Femur (tissue), 1 donor: ENCODE measurements around the gene PLPP3.

Experiments
- DNase-seq: peaks from one replicate; pipeline ENCODE4 v3.0.0-alpha.2; 2017

The PLPP3 gene

GRCh38 chr1:56517404-56518130 is 61.8 kb downstream of the PLPP3 start:
- no peak for DNase-seq

GRCh38 chr1:56516539-56517252 is 62.7 kb downstream of the PLPP3 start:
- no peak for DNase-seq

GRCh38 chr1:56515898-56516538 is 63.3 kb downstream of the PLPP3 start:
- no peak for DNase-seq

- no peak for DNase-seq
Measured at GRCh38 chr1:56512724-56513494, 66.5 kb downstream of the PLPP3 start.

GRCh38 chr1:56511766-56512165 is 67.6 kb downstream of the PLPP3 start:
- DNase-seq, result peak; percentile 9

- DNase-seq, result peak; percentile 6
Measured at GRCh38 chr1:56511364-56511763, 68.0 kb downstream of the PLPP3 start.

- DNase-seq, result no peak
Measured at GRCh38 chr1:56510642-56511021, 68.7 kb downstream of the PLPP3 start.

- peak; percentile 15 for DNase-seq
Measured at GRCh38 chr1:56509713-56510641, 69.4 kb downstream of the PLPP3 start.

- DNase-seq, result no peak
Measured at GRCh38 chr1:56508523-56508983, 70.8 kb downstream of the PLPP3 start.

GRCh38 chr1:56507925-56508522 is 71.3 kb downstream of the PLPP3 start:
- DNase-seq, result no peak

GRCh38 chr1:56506951-56507491 is 72.3 kb downstream of the PLPP3 start:
- no peak for DNase-seq

GRCh38 chr1:56505792-56506743 is 73.3 kb downstream of the PLPP3 start:
- peak; percentile 35 for DNase-seq

- DNase-seq, result no peak
Measured at GRCh38 chr1:56502700-56503245, 76.6 kb downstream of the PLPP3 start.

GRCh38 chr1:56501888-56502287 is 77.5 kb downstream of the PLPP3 start:
- no peak for DNase-seq

- no peak for DNase-seq
Measured at GRCh38 chr1:56501426-56501825, 77.9 kb downstream of the PLPP3 start.

- DNase-seq, result no peak
Measured at GRCh38 chr1:56496821-56497772, 82.3 kb downstream of the PLPP3 start.

- DNase-seq, result no peak
Measured at GRCh38 chr1:56496158-56496557, 83.2 kb downstream of the PLPP3 start.

GRCh38 chr1:56495538-56495937 is 83.8 kb downstream of the PLPP3 start:
- DNase-seq, result no peak
